22Rv1 (cell line): ENCODE results near the gene GIT2.

ENCODE experiments used
- ZFX ChIP-seq: fragments of 450-650 bp; IDR thresholded peaks from 2 replicates; pipeline ENCODE4 v1.6.1; 2017; ENCODE audit warnings: antibody characterized with exemption, borderline replicate concordance
- TF ChIP-seq, protein P1 (sequence below): fragments of 450-650 bp; IDR thresholded peaks from 2 replicates; pipeline ENCODE4 v1.5.1; 2017; ENCODE audit warnings: mild to moderate bottlenecking

DNA sequence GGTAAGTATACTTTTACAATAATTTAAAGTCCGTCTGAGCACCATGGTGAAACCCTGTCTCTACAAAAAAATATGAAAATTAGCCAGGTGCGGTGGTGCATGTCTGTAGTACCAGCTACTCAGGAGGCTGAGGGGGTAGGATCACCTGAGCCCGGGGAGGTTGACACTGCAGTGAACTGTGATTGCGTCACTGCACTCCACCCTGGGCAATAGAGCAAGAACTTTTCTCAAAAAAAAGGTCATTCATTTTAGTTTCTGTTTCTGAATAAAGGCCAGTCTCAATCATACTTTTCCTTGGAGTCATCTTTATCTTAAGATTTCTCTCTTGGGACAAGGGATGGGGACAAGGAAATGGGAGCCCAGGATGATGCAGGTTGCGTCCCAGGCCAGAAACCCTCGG lies 16.0 kb upstream of the GIT2 start:
- TF ChIP-seq, protein P1, sequence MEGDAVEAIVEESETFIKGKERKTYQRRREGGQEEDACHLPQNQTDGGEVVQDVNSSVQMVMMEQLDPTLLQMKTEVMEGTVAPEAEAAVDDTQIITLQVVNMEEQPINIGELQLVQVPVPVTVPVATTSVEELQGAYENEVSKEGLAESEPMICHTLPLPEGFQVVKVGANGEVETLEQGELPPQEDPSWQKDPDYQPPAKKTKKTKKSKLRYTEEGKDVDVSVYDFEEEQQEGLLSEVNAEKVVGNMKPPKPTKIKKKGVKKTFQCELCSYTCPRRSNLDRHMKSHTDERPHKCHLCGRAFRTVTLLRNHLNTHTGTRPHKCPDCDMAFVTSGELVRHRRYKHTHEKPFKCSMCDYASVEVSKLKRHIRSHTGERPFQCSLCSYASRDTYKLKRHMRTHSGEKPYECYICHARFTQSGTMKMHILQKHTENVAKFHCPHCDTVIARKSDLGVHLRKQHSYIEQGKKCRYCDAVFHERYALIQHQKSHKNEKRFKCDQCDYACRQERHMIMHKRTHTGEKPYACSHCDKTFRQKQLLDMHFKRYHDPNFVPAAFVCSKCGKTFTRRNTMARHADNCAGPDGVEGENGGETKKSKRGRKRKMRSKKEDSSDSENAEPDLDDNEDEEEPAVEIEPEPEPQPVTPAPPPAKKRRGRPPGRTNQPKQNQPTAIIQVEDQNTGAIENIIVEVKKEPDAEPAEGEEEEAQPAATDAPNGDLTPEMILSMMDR, result no peak
- TF ChIP-seq ZFX, result no peak
